ENCODE results near the gene PARVG.

- no peak for TF ChIP-seq IRF3 (IDR thresholded peaks at IDR 0.05)
- TF ChIP-seq HDAC2 (IDR thresholded peaks at IDR 0.05), result no peak
- no peak for TF ChIP-seq RBBP5 (conservative IDR thresholded peaks at IDR 0.05)
- no peak for TF ChIP-seq FOXM1 (IDR thresholded peaks at IDR 0.05; ENCODE audit: low read depth, low read length)
- TF ChIP-seq IRF4 (IDR thresholded peaks at IDR 0.05; ENCODE audit: low read depth, low read length), result no peak
- TF ChIP-seq PRDM15 (CRISPR knock-in tag; IDR thresholded peaks at IDR 0.05), result no peak
- no peak for TF ChIP-seq TCF12 (IDR thresholded peaks at IDR 0.05; ENCODE audit: low read depth, low read length)
- no peak for TF ChIP-seq STAT1 (conservative IDR thresholded peaks at IDR 0.05)
- no peak for TF ChIP-seq EP300 (IDR thresholded peaks at IDR 0.05; ENCODE audit: borderline replicate concordance in 1 of 2, control insufficient read depth in 1 of 2, low read depth in 2 of 2, low read length in 2 of 2)
- TF ChIP-seq EGR1 (IDR thresholded peaks at IDR 0.05; ENCODE audit: borderline replicate concordance in 1 of 2, low read depth in 2 of 2, low read length in 2 of 2), result no peak
- TF ChIP-seq CTCF (IDR thresholded peaks at IDR 0.05 in 2 of 3, conservative IDR thresholded peaks at IDR 0.05 in 1 of 3; ENCODE audit: control insufficient read depth in 2 of 3, extremely low read depth in 1 of 3, insufficient read depth in 1 of 3, low read depth in 3 of 3, low read length in 3 of 3), result no peak
Measured at GRCh38 chr22:44212936-44213335, 32.2 kb downstream of the PARVG start.

All from GM12878 (cell line).